GM12878 (cell line): ENCODE measurements around the gene MRPL18.

Experiments used
- BHLHE40 ChIP-seq, 2 experiments: fragments of 450-650 bp in 1 of 2; IDR thresholded peaks; 2 replicates each; pipeline ENCODE4 v1.6.1; 2011 to 2017; ENCODE audit warnings: low read depth in 2 of 2, borderline replicate concordance in 1 of 2, improper control_type of control experiment in 1 of 2, low read length in 1 of 2, mild to moderate bottlenecking in 1 of 2
- CREB1 ChIP-seq: IDR thresholded peaks from 2 replicates; pipeline ENCODE4 v1.6.1; 2012; ENCODE audit warnings: low read depth, mild to moderate bottlenecking, inconsistent platforms
- EP300 ChIP-seq, 2 experiments: fragments of 150-350 bp in 1 of 2; IDR thresholded peaks; 2 replicates each; pipeline ENCODE4 v1.6.1; 2011 to 2012; ENCODE audit warnings: low read depth in 2 of 2, low read length in 2 of 2, borderline replicate concordance in 1 of 2, improper control_type of control experiment in 1 of 2, inconsistent platforms in 1 of 2; ENCODE audit not compliant: control insufficient read depth in 1 of 2
- FOS ChIP-seq: IDR thresholded peaks from 3 replicates; pipeline ENCODE4 v1.6.1; 2011; ENCODE audit warnings: borderline replicate concordance; ENCODE audit not compliant: insufficient read length; ENCODE audit errors: extremely low read depth
- NR2F1 ChIP-seq: fragments of 450-650 bp; conservative IDR thresholded peaks from 2 replicates; pipeline ENCODE4 v1.6.1; 2017; ENCODE audit warnings: mild to moderate bottlenecking
- POLR2A ChIP-seq: IDR thresholded peaks from 2 replicates; pipeline ENCODE4 v1.6.1; 2011; ENCODE audit warnings: low read depth, mild to moderate bottlenecking, low read length
- POLR2AphosphoS5 ChIP-seq: IDR thresholded peaks from 2 replicates; pipeline ENCODE4 v1.6.1; 2011; ENCODE audit warnings: mild to moderate bottlenecking, low read length, inconsistent platforms
- RCOR1 ChIP-seq: conservative IDR thresholded peaks from 2 replicates; pipeline ENCODE4 v1.6.1; 2012; ENCODE audit warnings: low read depth, low read length, improper control_type of control experiment
- TF ChIP-seq, protein P1 (sequence below): IDR thresholded peaks from 2 replicates; pipeline ENCODE4 v1.6.1; 2012; ENCODE audit warnings: low read depth, low read length, improper control_type of control experiment
- TF ChIP-seq, protein P2 (sequence below), 3 experiments: IDR thresholded peaks in 2 of 3; conservative IDR thresholded peaks in 1 of 3; 2 replicates each; pipeline ENCODE4 v1.5.1; 2011; ENCODE audit warnings: low read depth in 3 of 3, low read length in 3 of 3, mild to moderate bottlenecking in 3 of 3, control low read depth in 2 of 3, moderate library complexity in 2 of 3, inconsistent platforms in 1 of 3, mixed read lengths in 1 of 3; ENCODE audit not compliant: control insufficient read depth in 2 of 3, insufficient read depth in 1 of 3; ENCODE audit errors: extremely low read depth in 1 of 3

DNA sequence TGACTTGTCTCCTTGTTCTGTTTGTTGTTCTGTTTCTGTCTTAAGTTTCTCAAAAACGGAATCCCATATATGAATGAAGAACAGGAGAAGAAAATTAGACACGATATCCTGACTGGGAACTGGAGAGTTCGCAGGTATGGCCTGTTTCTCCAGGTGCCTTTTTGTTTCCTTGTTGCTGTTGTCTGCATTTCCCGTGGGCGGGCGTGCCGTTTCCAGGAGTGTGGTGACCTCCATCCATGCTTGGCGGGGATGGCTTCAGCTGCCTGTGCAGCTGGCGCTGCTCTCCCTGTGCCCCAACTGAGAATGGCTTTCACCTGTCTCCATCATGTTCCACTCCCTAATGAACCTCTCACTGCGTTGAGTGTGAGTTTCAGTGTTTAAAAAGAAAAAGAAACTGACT is 14.2 kb downstream of the MRPL18 start:
- TF ChIP-seq POLR2AphosphoS5 (no peak), BHLHE40 (IDR thresholded peaks at IDR 0.05; ENCODE audit: borderline replicate concordance in 1 of 2, low read depth in 2 of 2, low read length in 1 of 2) (no peak), FOS (no peak), EP300 (IDR thresholded peaks at IDR 0.05; ENCODE audit: borderline replicate concordance in 1 of 2, control insufficient read depth in 1 of 2, low read depth in 2 of 2, low read length in 2 of 2) (no peak), NR2F1 (no peak), CREB1 (no peak), RCOR1 (no peak), POLR2A (no peak)
- TF ChIP-seq, protein P1, sequence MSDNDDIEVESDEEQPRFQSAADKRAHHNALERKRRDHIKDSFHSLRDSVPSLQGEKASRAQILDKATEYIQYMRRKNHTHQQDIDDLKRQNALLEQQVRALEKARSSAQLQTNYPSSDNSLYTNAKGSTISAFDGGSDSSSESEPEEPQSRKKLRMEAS = no peak
- TF ChIP-seq, protein P2, sequence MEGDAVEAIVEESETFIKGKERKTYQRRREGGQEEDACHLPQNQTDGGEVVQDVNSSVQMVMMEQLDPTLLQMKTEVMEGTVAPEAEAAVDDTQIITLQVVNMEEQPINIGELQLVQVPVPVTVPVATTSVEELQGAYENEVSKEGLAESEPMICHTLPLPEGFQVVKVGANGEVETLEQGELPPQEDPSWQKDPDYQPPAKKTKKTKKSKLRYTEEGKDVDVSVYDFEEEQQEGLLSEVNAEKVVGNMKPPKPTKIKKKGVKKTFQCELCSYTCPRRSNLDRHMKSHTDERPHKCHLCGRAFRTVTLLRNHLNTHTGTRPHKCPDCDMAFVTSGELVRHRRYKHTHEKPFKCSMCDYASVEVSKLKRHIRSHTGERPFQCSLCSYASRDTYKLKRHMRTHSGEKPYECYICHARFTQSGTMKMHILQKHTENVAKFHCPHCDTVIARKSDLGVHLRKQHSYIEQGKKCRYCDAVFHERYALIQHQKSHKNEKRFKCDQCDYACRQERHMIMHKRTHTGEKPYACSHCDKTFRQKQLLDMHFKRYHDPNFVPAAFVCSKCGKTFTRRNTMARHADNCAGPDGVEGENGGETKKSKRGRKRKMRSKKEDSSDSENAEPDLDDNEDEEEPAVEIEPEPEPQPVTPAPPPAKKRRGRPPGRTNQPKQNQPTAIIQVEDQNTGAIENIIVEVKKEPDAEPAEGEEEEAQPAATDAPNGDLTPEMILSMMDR (IDR thresholded peaks at IDR 0.05 in 2 of 3, conservative IDR thresholded peaks at IDR 0.05 in 1 of 3; ENCODE audit: control insufficient read depth in 2 of 3, extremely low read depth in 1 of 3, insufficient read depth in 1 of 3, low read depth in 3 of 3, low read length in 3 of 3) = no peak
